HepG2 (cell line): ENCODE measurements around the gene EHD4. TPM values are rescaled to one million over a fixed set of nuclear protein-coding genes. Genes with fewer than 3 reads are reported as not detected.

Source experiments
- ATAC-seq: fragments of 200-7000 bp; cut with Tn5 transposase; 3 replicates; pipeline ENCODE4 v1.9.1; 2020; ENCODE audit warnings: mild to moderate bottlenecking, moderate library complexity
- BruUV-seq: library from RNA; stranded (reverse); fragments of 400-500 nt; replicated peaks from 2 replicates; lab custom pipeline; 2021; lab: Mats Ljungman, UMichigan
- CTCF ChIA-PET: fragments of 300-600 bp; formaldehyde crosslinking; extraction: SDS; loops from one replicate; lab custom pipeline; 2021; ENCODE audit warnings: low total read pairs, inconsistent platforms, low intra/inter-chr PET ratio; lab: Yijun Ruan, JAX
- POLR2A ChIA-PET: fragments of 350-600 bp; sonication (Branson Sonifier 250); formaldehyde crosslinking; loops from one replicate; lab custom pipeline; 2020; ENCODE audit warnings: antibody characterized with exemption, inconsistent platforms; lab: Yijun Ruan, JAX
- DNase-seq: peaks from one replicate; pipeline ENCODE4 v3.0.0-alpha.2; 2015; ENCODE audit warnings: low spot score
- FAIRE-seq: peaks from 3 replicates; lab custom pipeline; 2011; peaks lifted over from hg19 to GRCh38; lab: Jason Lieb, UNC
- H2AFZ ChIP-seq: one replicate; pipeline ENCODE4 v1.6.1; 2011; ENCODE audit warnings: low read length, inconsistent platforms
- H3K27ac ChIP-seq: fragments of 300-600 bp; 3 replicates; pipeline ENCODE4 v1.8.0; 2011; ENCODE audit warnings: mixed run types, mild to moderate bottlenecking, mixed read lengths, low read length, inconsistent platforms; ENCODE audit not compliant: insufficient read depth; ENCODE audit errors: extremely low read length
- H3K27me3 ChIP-seq, 2 experiments: fragments of 200-600 bp in 1 of 2; 2 replicates in 1 of 2; 3 replicates in 1 of 2; pipeline versions ENCODE4 v1.6.0 to v1.8.0; 2011; ENCODE audit warnings: low read length in 2 of 2, mild to moderate bottlenecking in 2 of 2, moderate library complexity in 2 of 2, inconsistent platforms in 1 of 2; ENCODE audit not compliant: insufficient read depth in 2 of 2, control insufficient read depth in 1 of 2
- H3K36me3 ChIP-seq, 2 experiments: fragments of 200-600 bp in 1 of 2; replicated peaks in 1 of 2; 2 replicates in 1 of 2; 3 replicates in 1 of 2; pipeline versions ENCODE4 v1.5.1 to v1.8.0; 2011; ENCODE audit warnings: low read length in 2 of 2, inconsistent platforms in 1 of 2; ENCODE audit not compliant: insufficient read depth in 2 of 2, control insufficient read depth in 1 of 2
- H3K4me1 ChIP-seq: 2 replicates; pipeline ENCODE4 v1.5.1; 2012; ENCODE audit warnings: low read length, inconsistent platforms; ENCODE audit not compliant: insufficient read depth
- H3K4me2 ChIP-seq: 2 replicates; pipeline ENCODE4 v1.6.0; 2011; ENCODE audit warnings: low read depth, low read length, inconsistent platforms
- H3K4me3 ChIP-seq, 3 experiments: fragments of 200-600 bp in 1 of 3; sonication (generic), shearing (Covaris generic) in 1 of 3; replicated peaks in 1 of 3; 2 replicates each; pipeline ENCODE4 v1.5.1; 2011 to 2016; ENCODE audit warnings: low read length in 3 of 3, inconsistent platforms in 2 of 3, low read depth in 2 of 3, mild to moderate bottlenecking in 2 of 3, control low read depth in 1 of 3, mixed read lengths in 1 of 3; ENCODE audit not compliant: insufficient read depth in 1 of 3
- H3K79me2 ChIP-seq: one replicate; pipeline ENCODE4 v1.6.1; 2011; ENCODE audit warnings: low read length, inconsistent platforms; ENCODE audit not compliant: insufficient read depth
- H3K9ac ChIP-seq: 2 replicates; pipeline ENCODE4 v1.6.0; 2011; ENCODE audit warnings: mild to moderate bottlenecking, low read depth, low read length, inconsistent platforms; ENCODE audit not compliant: insufficient read depth
- H3K9me3 ChIP-seq: 2 replicates; pipeline ENCODE4 v1.5.1; 2012; ENCODE audit warnings: mild to moderate bottlenecking, low read length
- H4K20me1 ChIP-seq: 2 replicates; pipeline ENCODE4 v1.6.0; 2011; ENCODE audit warnings: inconsistent platforms, mild to moderate bottlenecking, low read length, moderate library complexity; ENCODE audit not compliant: insufficient read depth
- ELF4 ChIP-seq: sonication (generic); formaldehyde crosslinking; IDR thresholded peaks from 2 replicates; pipeline ENCODE4 v1.5.0; 2020; ENCODE audit warnings: missing genetic modification reagents, mild to moderate bottlenecking, moderate library complexity, borderline replicate concordance
- KAT7 ChIP-seq: IDR thresholded peaks from 2 replicates; pipeline ENCODE4 v1.6.1; 2018; ENCODE audit warnings: borderline replicate concordance, missing compliant biosample characterization
- STAT5B ChIP-seq: sonication (generic); formaldehyde crosslinking; IDR thresholded peaks from 2 replicates; pipeline ENCODE4 v1.4.0; 2020; ENCODE audit warnings: missing genetic modification reagents
- ZKSCAN1 ChIP-seq: fragments of 150-350 bp; IDR thresholded peaks from 2 replicates; pipeline ENCODE4 v1.6.1; 2014; ENCODE audit warnings: low read length
- ZNF44 ChIP-seq: sonication (generic); formaldehyde crosslinking; IDR thresholded peaks from 2 replicates; pipeline ENCODE4 v1.5.1; 2020; ENCODE audit warnings: mild to moderate bottlenecking, missing genetic modification reagents
- ZNF569 ChIP-seq: sonication (generic); formaldehyde crosslinking; IDR thresholded peaks from 2 replicates; pipeline ENCODE4 v1.5.0; 2020; ENCODE audit warnings: mild to moderate bottlenecking, missing genetic modification reagents, moderate library complexity, borderline replicate concordance
- WGBS: methylation state at CpG from one replicate; pipeline ENCODE4 v1.1.6; 2017; ENCODE audit warnings: low lambda C conversion rate; 5-methylcytosine and 5-hydroxymethylcytosine counted together
- in situ Hi-C: cut with HindIII; loops from 2 replicates; pipeline ENCODE4 v1.10.0; 2017; ENCODE audit warnings: low pct_unique_long_range_greater_than_20kb; ENCODE audit not compliant: extremely low pct_ligation_motif_present
- intact Hi-C: fragments of 100-400 bp; cut with micrococcal nuclease; formaldehyde crosslinking; loops from one replicate; pipeline ENCODE4 v1.10.0; 2022; ENCODE audit not compliant: unreplicated experiment
- polyA plus RNA-seq, 8 experiments: library from polyadenylated mRNA; depleted of rRNA in 3 of 8; stranded (reverse) in 7 of 8; unstranded in 1 of 8; fragments of >200 nt; fragmentation: Illumina TruSeq in 4 of 8; extraction: Trizol in 4 of 8; gene quantifications; 2 replicates each; pipeline versions ENCODE4 v1.2.1 to v1.2.3, GENCODE V29; 2011 to 2016; ENCODE audit warnings: low read depth in 4 of 8, missing spikeins in 1 of 8, mixed read lengths in 1 of 8; ENCODE audit not compliant: insufficient read depth in 1 of 8
- total RNA-seq, 5 experiments: library from RNA; depleted of rRNA; stranded (reverse); fragments of >200 nt; fragmentation: Illumina TruSeq; extraction: Trizol; gene quantifications; 2 replicates each; pipeline ENCODE4 v1.2.3, GENCODE V29; 2016; ENCODE audit warnings: low read depth in 1 of 5
- TF ChIP-seq, protein P1 (sequence below): sonication (generic); formaldehyde crosslinking; IDR thresholded peaks from 2 replicates; pipeline ENCODE4; 2020; ENCODE audit warnings: missing genetic modification reagents, mild to moderate bottlenecking, borderline replicate concordance
- TF ChIP-seq, protein P2 (sequence below): sonication (generic); formaldehyde crosslinking; IDR thresholded peaks from 2 replicates; pipeline ENCODE4 v1.5.1; 2020; ENCODE audit warnings: mild to moderate bottlenecking, missing genetic modification reagents, moderate library complexity

Gene EHD4
- total and polyA plus RNA-seq, 2 of the 13 experiments (the other 11 are each of a cell fraction or from before 2014, with no cell fraction given), result 3.1 to 4.8 TPM

DNA sequence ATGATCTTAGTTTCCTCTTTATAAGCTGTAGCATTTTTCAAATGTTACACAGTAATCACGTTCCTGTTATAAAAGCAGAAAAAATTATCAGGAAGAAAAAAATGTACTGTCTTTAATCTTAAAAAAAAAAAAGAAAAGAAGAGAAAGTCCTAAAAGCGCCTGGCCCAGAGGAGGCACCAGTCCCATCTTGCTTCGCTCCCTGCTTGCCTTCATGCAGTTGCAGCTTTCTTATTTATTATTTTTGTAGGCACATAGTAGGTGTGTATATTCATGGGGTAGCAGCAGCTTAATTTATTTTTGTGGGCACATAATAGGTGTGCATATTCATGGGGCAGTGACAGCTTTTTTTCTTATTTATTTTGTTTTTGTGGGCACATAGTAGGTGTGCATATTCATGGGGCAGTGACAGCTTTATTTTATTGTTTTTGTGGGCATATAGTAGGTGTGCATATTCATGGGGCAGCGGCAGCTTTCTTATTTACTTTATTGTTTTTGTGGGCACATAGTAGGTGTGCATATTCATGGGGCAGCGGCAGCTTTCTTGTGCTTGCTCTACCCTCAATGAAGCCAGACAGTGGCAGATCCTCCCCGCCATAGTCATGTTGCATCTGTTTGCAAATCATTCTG lies 5.5 kb upstream of the EHD4 start:
- 57% methylated on average over 6 of the region's 6 CpGs for WGBS
- Histone ChIP-seq H3K9ac (no peak overlapping the region), H3K4me1 (peaks cover 19% of the 10 kb centered on the region), H2AFZ (no peak overlapping the region), H3K27ac (no peak overlapping the region), H3K79me2 (no peaks in the 10 kb centered on the region), H3K27me3 (peaks cover 0 to 25% of the 10 kb centered on the region in 2 experiments; a peak in 4 of 5 replicates), H3K4me3 (no peak overlapping the region), H4K20me1 (no peaks in the 10 kb centered on the region), H3K36me3 (no peaks in the 10 kb centered on the region), H3K4me2 (peak overlapping the region; percentile 46), H3K9me3 (no peaks in the 10 kb centered on the region)
- POLR2A ChIA-PET, result no interaction called here
- TF ChIP-seq STAT5B (no peak), ZNF569 (CRISPR knock-in tag) (no peak), ZKSCAN1 (peak; percentile 98), KAT7 (CRISPR knock-in tag) (no peak), ZNF44 (CRISPR knock-in tag) (no peak), ELF4 (CRISPR knock-in tag) (no peak)
- TF ChIP-seq, protein P1, sequence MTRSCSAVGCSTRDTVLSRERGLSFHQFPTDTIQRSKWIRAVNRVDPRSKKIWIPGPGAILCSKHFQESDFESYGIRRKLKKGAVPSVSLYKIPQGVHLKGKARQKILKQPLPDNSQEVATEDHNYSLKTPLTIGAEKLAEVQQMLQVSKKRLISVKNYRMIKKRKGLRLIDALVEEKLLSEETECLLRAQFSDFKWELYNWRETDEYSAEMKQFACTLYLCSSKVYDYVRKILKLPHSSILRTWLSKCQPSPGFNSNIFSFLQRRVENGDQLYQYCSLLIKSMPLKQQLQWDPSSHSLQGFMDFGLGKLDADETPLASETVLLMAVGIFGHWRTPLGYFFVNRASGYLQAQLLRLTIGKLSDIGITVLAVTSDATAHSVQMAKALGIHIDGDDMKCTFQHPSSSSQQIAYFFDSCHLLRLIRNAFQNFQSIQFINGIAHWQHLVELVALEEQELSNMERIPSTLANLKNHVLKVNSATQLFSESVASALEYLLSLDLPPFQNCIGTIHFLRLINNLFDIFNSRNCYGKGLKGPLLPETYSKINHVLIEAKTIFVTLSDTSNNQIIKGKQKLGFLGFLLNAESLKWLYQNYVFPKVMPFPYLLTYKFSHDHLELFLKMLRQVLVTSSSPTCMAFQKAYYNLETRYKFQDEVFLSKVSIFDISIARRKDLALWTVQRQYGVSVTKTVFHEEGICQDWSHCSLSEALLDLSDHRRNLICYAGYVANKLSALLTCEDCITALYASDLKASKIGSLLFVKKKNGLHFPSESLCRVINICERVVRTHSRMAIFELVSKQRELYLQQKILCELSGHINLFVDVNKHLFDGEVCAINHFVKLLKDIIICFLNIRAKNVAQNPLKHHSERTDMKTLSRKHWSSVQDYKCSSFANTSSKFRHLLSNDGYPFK, result no peak
- TF ChIP-seq, protein P2, sequence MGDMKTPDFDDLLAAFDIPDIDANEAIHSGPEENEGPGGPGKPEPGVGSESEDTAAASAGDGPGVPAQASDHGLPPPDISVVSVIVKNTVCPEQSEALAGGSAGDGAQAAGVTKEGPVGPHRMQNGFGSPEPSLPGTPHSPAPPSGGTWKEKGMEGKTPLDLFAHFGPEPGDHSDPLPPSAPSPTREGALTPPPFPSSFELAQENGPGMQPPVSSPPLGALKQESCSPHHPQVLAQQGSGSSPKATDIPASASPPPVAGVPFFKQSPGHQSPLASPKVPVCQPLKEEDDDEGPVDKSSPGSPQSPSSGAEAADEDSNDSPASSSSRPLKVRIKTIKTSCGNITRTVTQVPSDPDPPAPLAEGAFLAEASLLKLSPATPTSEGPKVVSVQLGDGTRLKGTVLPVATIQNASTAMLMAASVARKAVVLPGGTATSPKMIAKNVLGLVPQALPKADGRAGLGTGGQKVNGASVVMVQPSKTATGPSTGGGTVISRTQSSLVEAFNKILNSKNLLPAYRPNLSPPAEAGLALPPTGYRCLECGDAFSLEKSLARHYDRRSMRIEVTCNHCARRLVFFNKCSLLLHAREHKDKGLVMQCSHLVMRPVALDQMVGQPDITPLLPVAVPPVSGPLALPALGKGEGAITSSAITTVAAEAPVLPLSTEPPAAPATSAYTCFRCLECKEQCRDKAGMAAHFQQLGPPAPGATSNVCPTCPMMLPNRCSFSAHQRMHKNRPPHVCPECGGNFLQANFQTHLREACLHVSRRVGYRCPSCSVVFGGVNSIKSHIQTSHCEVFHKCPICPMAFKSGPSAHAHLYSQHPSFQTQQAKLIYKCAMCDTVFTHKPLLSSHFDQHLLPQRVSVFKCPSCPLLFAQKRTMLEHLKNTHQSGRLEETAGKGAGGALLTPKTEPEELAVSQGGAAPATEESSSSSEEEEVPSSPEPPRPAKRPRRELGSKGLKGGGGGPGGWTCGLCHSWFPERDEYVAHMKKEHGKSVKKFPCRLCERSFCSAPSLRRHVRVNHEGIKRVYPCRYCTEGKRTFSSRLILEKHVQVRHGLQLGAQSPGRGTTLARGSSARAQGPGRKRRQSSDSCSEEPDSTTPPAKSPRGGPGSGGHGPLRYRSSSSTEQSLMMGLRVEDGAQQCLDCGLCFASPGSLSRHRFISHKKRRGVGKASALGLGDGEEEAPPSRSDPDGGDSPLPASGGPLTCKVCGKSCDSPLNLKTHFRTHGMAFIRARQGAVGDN (CRISPR knock-in tag), result no peak
- intact Hi-C loops, result no loop called here
- CTCF ChIA-PET, result no interaction called here
- ATAC-seq (no peak), DNase-seq (no peak), FAIRE-seq (no peak)
- in situ Hi-C loops, result no loop called here
- BruUV-seq, result no TSS peak
